H1 (cell line): ENCODE measurements around the gene ACOT7.

Experiments used
- CREB1 ChIP-seq: IDR thresholded peaks from 2 replicates; pipeline ENCODE4 v1.6.1; 2012; ENCODE audit warnings: inconsistent platforms
- CTCF ChIP-seq, 3 experiments: IDR thresholded peaks; 1 replicate in 2 of 3; 2 replicates in 1 of 3; pipeline versions ENCODE4 v1.5.1 to v1.6.1; 2011; ENCODE audit warnings: low read length in 3 of 3, mild to moderate bottlenecking in 3 of 3, inconsistent platforms in 2 of 3, low read depth in 1 of 3, moderate library complexity in 1 of 3; ENCODE audit not compliant: insufficient read depth in 1 of 3; ENCODE audit errors: control extremely low read depth in 1 of 3
- GABPA ChIP-seq: IDR thresholded peaks from 2 replicates; pipeline ENCODE4 v1.6.1; 2011; ENCODE audit warnings: mild to moderate bottlenecking, low read length, moderate library complexity, borderline replicate concordance; ENCODE audit not compliant: insufficient read depth
- MAX ChIP-seq: IDR thresholded peaks from 2 replicates; pipeline ENCODE4 v1.6.1; 2012; ENCODE audit warnings: inconsistent platforms
- NRF1 ChIP-seq: IDR thresholded peaks from 2 replicates; pipeline ENCODE4 v1.6.1; 2011; ENCODE audit warnings: mild to moderate bottlenecking, low read depth, low read length, improper control_type of control experiment
- POLR2A ChIP-seq, 2 experiments: IDR thresholded peaks; 1 replicate in 1 of 2; 2 replicates in 1 of 2; pipeline ENCODE4 v1.6.1; 2011; ENCODE audit warnings: low read depth in 2 of 2, low read length in 2 of 2, mild to moderate bottlenecking in 2 of 2; ENCODE audit errors: control extremely low read depth in 1 of 2
- POLR2AphosphoS5 ChIP-seq: IDR thresholded peaks from 2 replicates; pipeline ENCODE4 v1.6.1; 2011; ENCODE audit warnings: low read depth, low read length
- RXRA ChIP-seq: IDR thresholded peaks from 2 replicates; pipeline ENCODE4 v1.6.1; 2011; ENCODE audit warnings: low read depth, mild to moderate bottlenecking, low read length, moderate library complexity; ENCODE audit not compliant: insufficient read depth
- SIN3A ChIP-seq, 2 experiments: IDR thresholded peaks in 1 of 2; conservative IDR thresholded peaks in 1 of 2; 2 replicates each; pipeline ENCODE4 v1.6.1; 2011 to 2012; ENCODE audit warnings: low read length in 2 of 2, improper control_type of control experiment in 1 of 2, low read depth in 1 of 2, mild to moderate bottlenecking in 1 of 2
- SP1 ChIP-seq: IDR thresholded peaks from 2 replicates; pipeline ENCODE4 v1.6.1; 2011; ENCODE audit warnings: low read depth, low read length
- SRF ChIP-seq: IDR thresholded peaks from 2 replicates; pipeline ENCODE4 v1.6.1; 2011; ENCODE audit warnings: mild to moderate bottlenecking, low read depth, low read length, moderate library complexity
- TBP ChIP-seq: IDR thresholded peaks from 2 replicates; pipeline ENCODE4 v1.6.1; 2011; ENCODE audit warnings: low read depth, low read length, improper control_type of control experiment
- USF2 ChIP-seq: IDR thresholded peaks from 2 replicates; pipeline ENCODE4 v1.6.1; 2011; ENCODE audit warnings: low read length, improper control_type of control experiment
- YY1 ChIP-seq: IDR thresholded peaks from 2 replicates; pipeline ENCODE4 v1.6.1; 2011; ENCODE audit warnings: low read depth, mild to moderate bottlenecking, low read length

- TF ChIP-seq RXRA (no peak), CTCF (IDR thresholded peaks at IDR 0.05; ENCODE audit: control extremely low read depth in 1 of 3, insufficient read depth in 1 of 3, low read depth in 1 of 3, low read length in 3 of 3) (no peak), POLR2A (IDR thresholded peaks at IDR 0.05; ENCODE audit: control extremely low read depth in 1 of 2, low read depth in 2 of 2, low read length in 2 of 2) (no peak), MAX (no peak), GABPA (no peak), SRF (no peak), SIN3A (conservative IDR thresholded peaks at IDR 0.05 in 1 of 2, IDR thresholded peaks at IDR 0.05 in 1 of 2; ENCODE audit: low read depth in 1 of 2, low read length in 2 of 2) (no peak), CREB1 (no peak), NRF1 (no peak), USF2 (no peak), POLR2AphosphoS5 (no peak), YY1 (no peak), SP1 (no peak), TBP (no peak)
Measured at GRCh38 chr1:6412896-6413295, 19.3 kb upstream of the ACOT7 start.
